Lower leg skin (tissue), 4 donors: ENCODE measurements around the gene RAB15. TPM values are rescaled to one million over a fixed set of nuclear protein-coding genes. Genes with fewer than 3 reads are reported as not detected.

Experiments
- DNase-seq, 2 donors: peaks; one replicate each; pipeline ENCODE4 v3.0.0-alpha.2; 2019; ENCODE audit warnings: low spot score in 2 of 2
- H3K4me3 ChIP-seq: fragments of 200-600 bp; sonication (generic); 2 replicates; pipeline ENCODE4 v1.5.1; 2017; ENCODE audit warnings: mild to moderate bottlenecking, low read depth; ENCODE audit not compliant: poor library complexity, severe bottlenecking
- CTCF ChIP-seq, 3 donors: fragments of 450-650 bp; IDR thresholded peaks; one replicate each; pipeline ENCODE4 v1.5.1; 2016; ENCODE audit warnings: antibody characterized with exemption in 3 of 3, mild to moderate bottlenecking in 3 of 3, moderate library complexity in 2 of 3
- POLR2A ChIP-seq, 2 donors: fragments of 450-650 bp; IDR thresholded peaks; one replicate each; pipeline ENCODE4 v1.6.1; 2016 to 2017; ENCODE audit warnings: antibody characterized with exemption in 2 of 2, mild to moderate bottlenecking in 1 of 2, moderate library complexity in 1 of 2
- WGBS, 2 donors: methylation state at CpG; one replicate each; pipeline ENCODE4 v1.1.5; 2018; 5-methylcytosine and 5-hydroxymethylcytosine counted together
- intact Hi-C: fragments of 100-400 bp; cut with DNase I; formaldehyde crosslinking; loops from one replicate; pipeline ENCODE4 v1.15.0; 2023; ENCODE audit warnings: low total_unique reads
- total RNA-seq, 4 donors: library from RNA; depleted of rRNA; stranded (reverse); fragments of >200 nt; gene quantifications; one replicate each; pipeline ENCODE4 v1.1.0, GENCODE V29; 2016

The RAB15 gene
- total RNA-seq, 4 donors from 2014 or later: 5.5 to 9.4 (median 7.2) TPM

DNA sequence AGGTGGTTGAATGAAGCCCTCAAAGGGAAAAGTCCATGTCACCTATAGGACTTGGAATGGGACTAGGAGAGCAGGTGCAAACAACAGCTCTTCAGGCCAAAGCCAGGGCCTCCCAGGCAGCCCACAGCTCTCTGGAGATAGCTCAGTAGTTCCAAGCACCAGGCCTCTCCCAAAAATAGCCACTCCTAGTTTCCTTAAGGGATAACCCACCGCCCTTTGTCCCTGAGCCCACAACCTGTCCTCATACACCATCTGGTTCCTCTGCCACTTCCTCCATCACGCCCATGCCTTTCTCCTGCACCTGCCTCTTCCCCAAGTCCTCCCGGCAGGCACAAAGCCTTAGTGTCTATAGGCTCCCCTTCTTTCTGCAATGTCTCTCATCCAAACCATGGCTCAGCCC is 2.1 kb downstream of the RAB15 start:
- intact Hi-C loops: loop anchor here (10.0 kb wide), 1 partner anchor 145 kb away; no protein-coding TSS in a partner anchor
- no peak overlapping the region for H3K4me3 ChIP-seq
- DNase-seq: no peak
- WGBS, 2 donors: 72 to 82% methylated on average over 3 of the region's 3 CpGs
- TF ChIP-seq CTCF (IDR thresholded peaks at IDR 0.05): no peak
- no peak for TF ChIP-seq POLR2A (IDR thresholded peaks at IDR 0.05)

GRCh38 chr14:64968651-64969050 is 3.5 kb downstream of the RAB15 start:
- WGBS, 2 donors: 81 to 83% methylated on average over 6 of the region's 6 CpGs
- DNase-seq: no peak
- intact Hi-C loops: no loop called here

GRCh38 chr14:64968167-64968566 is 4.0 kb downstream of the RAB15 start:
- no peak for DNase-seq
- 93 to 94% methylated on average over 7 of the region's 7 CpGs for WGBS, 2 donors
- no peak for TF ChIP-seq CTCF (IDR thresholded peaks at IDR 0.05)
- TF ChIP-seq POLR2A (IDR thresholded peaks at IDR 0.05): no peak
- H3K4me3 ChIP-seq: no peak overlapping the region
- intact Hi-C loops: no loop called here

More at GRCh38 chr14:64968651-64969050, 3.5 kb downstream of the RAB15 start:
- no peak overlapping the region for H3K4me3 ChIP-seq
- TF ChIP-seq CTCF (IDR thresholded peaks at IDR 0.05) (no peak), POLR2A (IDR thresholded peaks at IDR 0.05) (no peak)

- WGBS, 2 donors: 42 to 67% methylated on average over 2 of the region's 2 CpGs
- H3K4me3 ChIP-seq: no peak overlapping the region
- intact Hi-C loops: no loop called here
- DNase-seq: no peak
- no peak for TF ChIP-seq CTCF (IDR thresholded peaks at IDR 0.05)
- TF ChIP-seq POLR2A (IDR thresholded peaks at IDR 0.05): no peak
These were observed 5.2 kb downstream of the RAB15 start for GRCh38 chr14:64966976-64967375.

GRCh38 chr14:64965356-64966000 is 6.7 kb downstream of the RAB15 start:
- no peak for TF ChIP-seq POLR2A (IDR thresholded peaks at IDR 0.05)
- WGBS, 2 donors: 80 to 83% methylated on average over 15 of the region's 15 CpGs
- intact Hi-C loops: no loop called here
- no peak for DNase-seq
- no peak overlapping the region for H3K4me3 ChIP-seq

DNA sequence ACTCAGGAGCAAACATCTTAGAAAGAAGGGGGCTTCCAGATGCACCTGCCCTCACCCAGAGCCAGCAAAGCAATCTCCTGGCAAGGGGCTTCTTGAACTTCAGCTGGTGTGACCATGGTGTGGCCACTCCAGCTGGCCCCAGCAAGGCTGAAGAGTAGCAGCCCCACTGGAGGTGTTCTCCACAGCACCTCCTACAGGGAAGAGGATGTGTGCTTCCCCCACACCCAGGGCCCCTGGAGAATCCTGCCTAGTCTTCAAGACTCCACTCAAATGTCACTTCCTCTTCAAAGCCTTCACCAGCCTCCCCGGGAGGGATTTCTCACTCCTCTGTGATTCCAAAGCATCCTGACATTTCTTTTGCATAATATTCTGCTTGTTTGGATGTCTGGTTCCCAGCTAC is 8.5 kb downstream of the RAB15 start:
- intact Hi-C loops: no loop called here
- H3K4me3 ChIP-seq: no peak overlapping the region
- DNase-seq: no peak
- WGBS, 2 donors: 69 to 73% methylated on average over 1 of the region's 1 CpG
- TF ChIP-seq POLR2A (IDR thresholded peaks at IDR 0.05): no peak
- no peak for TF ChIP-seq CTCF (IDR thresholded peaks at IDR 0.05)
